ENCODE data around the gene CASP5.
"Not testable (repeated sequence)": the region's sequence is repeated elsewhere in the genome, so short reads cannot be mapped to it uniquely, and the experiment has no call there.

The CASP5 gene

GRCh38 chr11:105023003-105023402 is at the start of gene CASP5:
Gene CASP5 (minus strand): TSS chr11:105023168. CDS start chr11:105023136, 32 bp downstream.
- DNase-seq (ENCODE audit: low read depth in 2 of 2): no peak

GRCh38 chr11:105072080-105072479 is 49.1 kb upstream of the CASP5 start:
- DNase-seq (ENCODE audit: low read depth in 2 of 2): not testable (repeated sequence)

- DNase-seq (ENCODE audit: low read depth in 2 of 2): no peak
These were observed 48.2 kb upstream of the CASP5 start for GRCh38 chr11:105071089-105071732.

- no peak for DNase-seq (ENCODE audit: low read depth in 2 of 2)
These were observed 47.3 kb upstream of the CASP5 start for GRCh38 chr11:105070306-105070705.

GRCh38 chr11:105069749-105070148 is 46.8 kb upstream of the CASP5 start:
- not testable (repeated sequence) for DNase-seq (ENCODE audit: low read depth in 2 of 2)

GRCh38 chr11:105063245-105063941 is 40.4 kb upstream of the CASP5 start:
- not testable (repeated sequence) for DNase-seq (ENCODE audit: low read depth in 2 of 2)

- DNase-seq (ENCODE audit: low read depth in 2 of 2): no peak
These were observed 34.5 kb upstream of the CASP5 start for GRCh38 chr11:105057432-105057831.

GRCh38 chr11:105056446-105056845 is 33.5 kb upstream of the CASP5 start:
- no peak for DNase-seq (ENCODE audit: low read depth in 2 of 2)

- no peak for DNase-seq (ENCODE audit: low read depth in 2 of 2)
These were observed 31.9 kb upstream of the CASP5 start for GRCh38 chr11:105054723-105055493.

GRCh38 chr11:105052487-105052886 is 29.5 kb upstream of the CASP5 start:
- no peak for DNase-seq (ENCODE audit: low read depth in 2 of 2)

GRCh38 chr11:105051559-105051958 is 28.6 kb upstream of the CASP5 start:
- no peak for DNase-seq (ENCODE audit: low read depth in 2 of 2)

GRCh38 chr11:105049481-105049880 is 26.5 kb upstream of the CASP5 start:
- no peak for DNase-seq (ENCODE audit: low read depth in 2 of 2)

GRCh38 chr11:105046898-105047579 is 24.1 kb upstream of the CASP5 start:
- DNase-seq (ENCODE audit: low read depth in 2 of 2): no peak

GRCh38 chr11:105045676-105046296 is 22.8 kb upstream of the CASP5 start:
- DNase-seq (ENCODE audit: low read depth in 2 of 2): no peak

GRCh38 chr11:105044557-105045524 is 21.9 kb upstream of the CASP5 start, which contains the start of gene CARD16:
Gene CARD16 (minus strand): TSS chr11:105045335. CDS start chr11:105045297, 38 bp downstream.
- DNase-seq (ENCODE audit: low read depth in 2 of 2): peak in 1 of 2 donors; percentile 9

GRCh38 chr11:105042178-105042577 is 19.2 kb upstream of the CASP5 start:
- no peak for DNase-seq (ENCODE audit: low read depth in 2 of 2)

- DNase-seq (ENCODE audit: low read depth in 2 of 2): no peak
These were observed 17.7 kb upstream of the CASP5 start for GRCh38 chr11:105040703-105041102.

- no peak for DNase-seq (ENCODE audit: low read depth in 2 of 2)
These were observed 12.0 kb upstream of the CASP5 start, which contains the start of gene CASP1 for GRCh38 chr11:105034813-105035620. Gene CASP1 (minus strand): TSS chr11:105035144. CDS start chr11:105035113, 31 bp downstream.

GRCh38 chr11:105034388-105034787 is 11.4 kb upstream of the CASP5 start:
- not testable (repeated sequence) for DNase-seq (ENCODE audit: low read depth in 2 of 2)

Measured in stimulated activated CD8-positive, alpha-beta memory T cell treated with anti-CD3 and anti-CD28 coated beads, Interleukin-2, amount 100 ng/mL, for 1 hour (primary cell).